Measurements from ENCODE around the gene POU3F2.

GRCh38 chr6:98848539-98849242, 14.3 kb downstream of the POU3F2 start:
- no peak for TF ChIP-seq CTCF (IDR thresholded peaks at IDR 0.05)
- no peak for TF ChIP-seq POLR2A (IDR thresholded peaks at IDR 0.05)

Measured in adrenal gland (tissue), 5 donors.